Measurements from ENCODE around the gene TXNDC16. TPM values are rescaled to one million over a fixed set of nuclear protein-coding genes. Genes with fewer than 3 reads are reported as not detected.

The TXNDC16 gene
- total RNA-seq, 3 donors from 2014 or later: 8.6 to 10.3 (median 9.7) TPM

DNA sequence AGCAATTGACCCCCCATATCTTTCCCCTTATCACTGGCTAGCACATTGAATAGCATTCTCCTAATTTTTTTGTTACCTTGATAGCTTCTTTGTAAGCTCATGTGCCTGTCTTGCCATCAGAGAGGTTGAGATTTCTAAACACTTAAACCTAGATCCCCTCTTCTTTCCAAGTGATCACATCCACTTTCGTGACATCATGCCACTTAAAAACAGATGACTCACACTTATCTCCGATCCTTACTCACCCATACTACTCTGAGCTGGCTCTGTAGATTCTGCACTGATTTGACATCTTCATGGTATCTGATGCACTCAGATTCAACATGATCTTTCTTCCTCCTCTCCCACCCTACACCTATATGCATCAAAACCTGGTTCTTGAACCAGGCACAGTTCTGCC, 10.8 kb upstream of the TXNDC16 start:
- TF ChIP-seq, protein P1, sequence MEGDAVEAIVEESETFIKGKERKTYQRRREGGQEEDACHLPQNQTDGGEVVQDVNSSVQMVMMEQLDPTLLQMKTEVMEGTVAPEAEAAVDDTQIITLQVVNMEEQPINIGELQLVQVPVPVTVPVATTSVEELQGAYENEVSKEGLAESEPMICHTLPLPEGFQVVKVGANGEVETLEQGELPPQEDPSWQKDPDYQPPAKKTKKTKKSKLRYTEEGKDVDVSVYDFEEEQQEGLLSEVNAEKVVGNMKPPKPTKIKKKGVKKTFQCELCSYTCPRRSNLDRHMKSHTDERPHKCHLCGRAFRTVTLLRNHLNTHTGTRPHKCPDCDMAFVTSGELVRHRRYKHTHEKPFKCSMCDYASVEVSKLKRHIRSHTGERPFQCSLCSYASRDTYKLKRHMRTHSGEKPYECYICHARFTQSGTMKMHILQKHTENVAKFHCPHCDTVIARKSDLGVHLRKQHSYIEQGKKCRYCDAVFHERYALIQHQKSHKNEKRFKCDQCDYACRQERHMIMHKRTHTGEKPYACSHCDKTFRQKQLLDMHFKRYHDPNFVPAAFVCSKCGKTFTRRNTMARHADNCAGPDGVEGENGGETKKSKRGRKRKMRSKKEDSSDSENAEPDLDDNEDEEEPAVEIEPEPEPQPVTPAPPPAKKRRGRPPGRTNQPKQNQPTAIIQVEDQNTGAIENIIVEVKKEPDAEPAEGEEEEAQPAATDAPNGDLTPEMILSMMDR (IDR thresholded peaks at IDR 0.05): no peak
- Histone ChIP-seq H3K9me3 (no peaks in the 10 kb centered on the region), H3K4me1 (ENCODE audit: low read depth) (no peaks in the 10 kb centered on the region), H3K4me3 (no peak overlapping the region), H3K36me3 (ENCODE audit: low read depth) (no peaks in the 10 kb centered on the region)
- DNase-seq (no peak), ATAC-seq (no peak)
- intact Hi-C loops (cut with DNase I, micrococcal nuclease): no loop called here

DNA sequence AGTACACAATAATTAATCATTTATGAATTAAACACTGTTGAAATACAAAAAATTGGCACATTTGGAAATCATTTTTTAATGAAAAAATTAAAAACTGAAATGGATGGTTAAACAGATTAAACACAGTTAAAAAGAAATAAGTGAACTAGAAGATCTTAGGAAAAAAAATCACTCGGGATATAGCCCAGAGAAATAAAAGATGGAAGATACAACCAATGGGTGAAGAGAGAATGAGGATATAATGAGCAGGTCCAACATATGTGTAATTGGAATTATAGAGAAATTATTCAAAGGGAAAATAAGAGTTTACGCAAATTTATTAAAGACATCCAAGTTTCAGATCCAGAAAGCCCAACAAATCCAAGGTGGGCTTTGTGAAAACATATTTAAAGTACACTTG, 6.4 kb upstream of the TXNDC16 start:
- TF ChIP-seq, protein P1 (IDR thresholded peaks at IDR 0.05): no peak
- no peak overlapping the region for H3K4me3 ChIP-seq
- intact Hi-C loops (cut with DNase I, micrococcal nuclease): no loop called here
- H3K9me3 ChIP-seq: no peaks in the 10 kb centered on the region
- no peak for ATAC-seq
- peaks cover 7% of the 10 kb centered on the region for H3K4me1 ChIP-seq (ENCODE audit: low read depth)
- H3K36me3 ChIP-seq (ENCODE audit: low read depth): no peaks in the 10 kb centered on the region
- DNase-seq: no peak

DNA sequence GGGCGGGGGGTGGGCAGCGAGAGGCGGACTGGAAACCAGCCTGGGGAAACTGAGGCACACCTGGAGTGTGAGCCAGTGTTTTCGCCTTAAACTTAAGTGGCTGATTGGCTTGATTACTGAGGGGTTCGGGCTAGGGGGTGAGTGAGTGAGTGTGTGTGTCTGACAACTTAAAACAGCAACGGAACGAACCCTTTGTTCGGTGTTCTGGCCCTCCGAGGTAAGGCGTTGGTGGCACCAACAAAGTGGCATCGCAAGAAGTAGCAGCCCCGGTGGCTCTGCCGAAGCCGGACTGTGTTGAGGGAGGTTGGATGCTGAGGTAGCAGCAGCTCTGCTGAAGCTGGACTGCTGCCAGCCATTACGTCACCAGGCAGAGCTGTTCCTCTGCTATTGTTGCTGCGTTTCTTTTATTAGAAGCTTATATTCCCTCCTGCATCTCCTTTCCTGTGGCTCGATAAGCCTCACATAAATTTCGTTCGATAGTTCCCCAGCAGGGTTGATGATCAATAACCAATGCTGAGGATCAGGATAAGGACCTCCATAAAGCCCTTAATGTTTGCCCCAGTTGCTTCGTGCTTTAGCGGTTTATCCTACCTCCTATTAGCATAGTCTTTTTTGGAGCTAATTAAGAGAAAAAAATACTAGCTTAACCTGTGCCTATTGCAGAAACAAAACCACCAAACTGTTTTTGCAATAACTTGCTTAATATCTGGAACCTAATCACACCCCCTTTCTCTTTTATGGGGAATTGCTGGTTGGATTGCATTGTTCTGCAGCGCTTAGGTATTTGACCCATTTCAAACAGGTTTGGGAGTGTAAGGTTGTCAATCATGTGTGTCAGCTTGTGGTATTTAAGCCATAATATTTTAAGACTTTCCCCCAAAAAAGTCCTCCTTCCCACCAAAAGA, 1.6 kb upstream of the TXNDC16 start:
- Histone ChIP-seq H3K36me3 (ENCODE audit: low read depth) (no peaks in the 10 kb centered on the region), H3K4me1 (ENCODE audit: low read depth) (peaks cover 19% of the 10 kb centered on the region), H3K9me3 (no peaks in the 10 kb centered on the region), H3K4me3 (peak overlapping the region; percentile 76)
- intact Hi-C loops (cut with DNase I, micrococcal nuclease): no loop called here
- ATAC-seq (peak; percentile 42), DNase-seq (peak; percentile 90 to 93 (median 91))
- TF ChIP-seq, protein P1 (IDR thresholded peaks at IDR 0.05): no peak

DNA sequence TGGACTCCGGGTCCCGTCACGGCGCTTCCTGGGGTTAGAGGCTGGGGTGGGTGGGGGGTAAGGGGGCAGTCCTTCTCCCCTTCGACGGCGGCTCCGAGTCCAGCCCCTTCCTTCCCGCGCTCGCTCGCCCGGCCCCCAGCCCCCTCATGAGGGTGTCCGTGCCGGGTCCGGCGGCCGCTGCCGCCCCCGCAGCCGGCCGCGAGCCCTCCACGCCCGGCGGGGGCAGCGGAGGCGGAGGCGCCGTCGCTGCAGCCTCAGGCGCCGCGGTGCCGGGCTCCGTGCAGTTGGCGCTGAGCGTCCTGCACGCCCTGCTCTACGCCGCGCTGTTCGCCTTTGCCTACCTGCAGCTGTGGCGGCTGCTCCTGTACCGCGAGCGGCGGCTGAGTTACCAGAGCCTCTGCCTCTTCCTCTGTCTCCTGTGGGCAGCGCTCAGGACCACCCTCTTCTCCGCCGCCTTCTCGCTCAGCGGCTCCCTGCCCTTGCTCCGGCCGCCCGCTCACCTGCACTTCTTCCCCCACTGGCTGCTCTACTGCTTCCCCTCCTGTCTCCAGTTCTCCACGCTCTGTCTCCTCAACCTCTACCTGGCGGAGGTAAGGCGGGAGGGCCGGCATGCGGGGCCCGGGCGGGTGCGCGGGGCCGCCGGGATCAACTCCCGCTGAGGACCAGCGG, 831 bp upstream of the TXNDC16 start:
- no peaks in the 10 kb centered on the region for H3K36me3 ChIP-seq (ENCODE audit: low read depth)
- DNase-seq (peak; percentile 44 to 75 (median 68)), ATAC-seq (peak; percentile 33)
- H3K4me3 ChIP-seq: peak overlapping the region; percentile 76
- TF ChIP-seq, protein P1 (IDR thresholded peaks at IDR 0.05): no peak
- intact Hi-C loops (cut with DNase I, micrococcal nuclease): no loop called here
- H3K4me1 ChIP-seq (ENCODE audit: low read depth): peaks cover 19% of the 10 kb centered on the region
- H3K9me3 ChIP-seq: no peaks in the 10 kb centered on the region

DNA sequence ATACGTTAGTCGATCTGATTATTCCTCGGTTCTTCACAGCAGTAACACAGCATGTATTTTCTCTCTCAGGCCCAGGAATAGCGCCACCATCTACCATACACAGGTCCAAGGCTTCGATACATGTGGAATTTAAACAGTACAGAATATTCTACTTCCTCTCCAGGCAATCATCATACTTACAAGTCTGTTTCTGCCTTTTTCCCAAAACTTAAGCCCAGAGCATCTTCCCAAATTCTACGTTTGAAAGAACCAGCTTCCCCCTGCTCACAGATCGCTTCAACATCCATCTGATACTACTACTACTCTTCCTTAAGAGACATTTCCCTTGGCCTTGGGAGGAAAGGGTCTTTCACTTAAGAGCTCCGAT, 626 bp downstream of the TXNDC16 start:
- TF ChIP-seq, protein P1 (IDR thresholded peaks at IDR 0.05): no peak
- Histone ChIP-seq H3K4me1 (ENCODE audit: low read depth) (peaks cover 19% of the 10 kb centered on the region), H3K4me3 (peak overlapping the region; percentile 76), H3K9me3 (no peaks in the 10 kb centered on the region), H3K36me3 (ENCODE audit: low read depth) (no peaks in the 10 kb centered on the region)
- intact Hi-C loops (cut with DNase I, micrococcal nuclease): no loop called here
- peak; percentile 18 for ATAC-seq
- DNase-seq: peak in 1 of 3 donors; percentile 29
